ENCODE data around the gene STOML1.
"Not testable (repeated sequence)": the region's sequence is repeated elsewhere in the genome, so short reads cannot be mapped to it uniquely, and the experiment has no call there.

STOML1 gene

GRCh38 chr15:73944161-73945129, 47.6 kb downstream of the STOML1 start:
- DNase-seq = no peak

GRCh38 chr15:73942751-73943270, 49.3 kb downstream of the STOML1 start:
- no peak for DNase-seq

- no peak for DNase-seq
Observed at GRCh38 chr15:73941871-73942635, 50.0 kb downstream of the STOML1 start.

GRCh38 chr15:73941449-73941848, 50.6 kb downstream of the STOML1 start:
- no peak for DNase-seq

- no peak for DNase-seq
Observed at GRCh38 chr15:73941044-73941443, 51.1 kb downstream of the STOML1 start.

- no peak for DNase-seq
Observed at GRCh38 chr15:73940061-73940981, 51.8 kb downstream of the STOML1 start.

GRCh38 chr15:73939138-73939537, 53.0 kb downstream of the STOML1 start:
- DNase-seq = no peak

- DNase-seq = not testable (repeated sequence)
Observed at GRCh38 chr15:73938516-73938915, 53.6 kb downstream of the STOML1 start.

- DNase-seq = no peak
Observed at GRCh38 chr15:73937726-73938125, 54.4 kb downstream of the STOML1 start.

GRCh38 chr15:73937296-73937695, 54.8 kb downstream of the STOML1 start:
- DNase-seq = no peak

GRCh38 chr15:73936588-73937290, 55.4 kb downstream of the STOML1 start:
- no peak for DNase-seq

- DNase-seq = peak; percentile 44
Observed at GRCh38 chr15:73936181-73936580, 55.9 kb downstream of the STOML1 start.

GRCh38 chr15:73935547-73935946, 56.5 kb downstream of the STOML1 start:
- DNase-seq = no peak

GRCh38 chr15:73934281-73934680, 57.8 kb downstream of the STOML1 start:
- DNase-seq = no peak

- no peak for DNase-seq
Observed at GRCh38 chr15:73932381-73933191, 59.5 kb downstream of the STOML1 start.

GRCh38 chr15:73931441-73931840, 60.7 kb downstream of the STOML1 start:
- no peak for DNase-seq

GRCh38 chr15:73930790-73931281, 61.3 kb downstream of the STOML1 start:
- DNase-seq = no peak

- DNase-seq = no peak
Observed at GRCh38 chr15:73930371-73930770, 61.7 kb downstream of the STOML1 start.

- DNase-seq = no peak
Observed at GRCh38 chr15:73928971-73929627, 63.0 kb downstream of the STOML1 start.
